Stimulated activated CD8-positive, alpha-beta memory T cell treated with anti-CD3 and anti-CD28 coated beads, Interleukin-15, amount 100 ng/mL, for 1 hour (primary cell): ENCODE measurements around the gene HBS1L.

Source experiments
- DNase-seq: peaks from one replicate; pipeline ENCODE4 v3.0.0-alpha.2; 2020; ENCODE audit warnings: low read depth

Gene HBS1L

GRCh38 chr6:134997133-134997995, 57.3 kb downstream of the HBS1L start:
- DNase-seq = no peak

- no peak for DNase-seq
Measured at GRCh38 chr6:134995536-134995935, 59.1 kb downstream of the HBS1L start.

GRCh38 chr6:134994431-134994830, 60.2 kb downstream of the HBS1L start:
- no peak for DNase-seq

GRCh38 chr6:134992155-134992554, 62.5 kb downstream of the HBS1L start:
- DNase-seq = no peak

GRCh38 chr6:134990262-134990661, 64.4 kb downstream of the HBS1L start:
- DNase-seq = no peak

- DNase-seq = no peak
Measured at GRCh38 chr6:134984821-134985220, 69.8 kb downstream of the HBS1L start.

- no peak for DNase-seq
Measured at GRCh38 chr6:134983823-134984222, 70.8 kb downstream of the HBS1L start.

GRCh38 chr6:134982161-134982560, 72.5 kb downstream of the HBS1L start:
- no peak for DNase-seq

- DNase-seq = no peak
Measured at GRCh38 chr6:134980846-134981245, 73.8 kb downstream of the HBS1L start.

GRCh38 chr6:134979142-134979541, 75.5 kb downstream of the HBS1L start:
- no peak for DNase-seq

GRCh38 chr6:134974370-134974769, 80.3 kb downstream of the HBS1L start:
- no peak for DNase-seq

- DNase-seq = no peak
Measured at GRCh38 chr6:134967711-134968110, 86.9 kb downstream of the HBS1L start.

- no peak for DNase-seq
Measured at GRCh38 chr6:134964451-134965203, 90.0 kb downstream of the HBS1L start.

GRCh38 chr6:134962421-134962820, 92.2 kb downstream of the HBS1L start:
- no peak for DNase-seq

GRCh38 chr6:134961366-134961765, 93.3 kb downstream of the HBS1L start:
- no peak for DNase-seq

- no peak for DNase-seq
Measured at GRCh38 chr6:134959603-134960002, 95.0 kb downstream of the HBS1L start.

GRCh38 chr6:134956676-134957075, 97.9 kb downstream of the HBS1L start:
- DNase-seq = no peak

- DNase-seq = no peak
Measured at GRCh38 chr6:134956032-134956431, 98.6 kb downstream of the HBS1L start.

- no peak for DNase-seq
Measured at GRCh38 chr6:134954272-134955000, 100.2 kb downstream of the HBS1L start.

GRCh38 chr6:134951494-134952263, 102.9 kb downstream of the HBS1L start:
- DNase-seq = no peak

GRCh38 chr6:134950482-134950881, 104.1 kb downstream of the HBS1L start:
- DNase-seq = no peak

- no peak for DNase-seq
Measured at GRCh38 chr6:134949927-134950326, 104.7 kb downstream of the HBS1L start, which contains the start of gene ALDH8A1. Gene ALDH8A1, minus strand, starts transcription at chr6:134950101. Its CDS starts 48 bp downstream, at chr6:134950053.
